Activated T-cell treated with anti-CD3 and anti-CD28 coated beads, Interleukin-2, amount 50 U/mL, for 1 hour (primary cell): ENCODE data around the gene NFX1.
"Not testable (repeated sequence)": the region's sequence is repeated elsewhere in the genome, so short reads cannot be mapped to it uniquely, and the experiment has no call there.

ENCODE experiments used
- DNase-seq: peaks from one replicate; pipeline ENCODE4 v3.0.0-alpha.2; 2020

NFX1 gene

DNA sequence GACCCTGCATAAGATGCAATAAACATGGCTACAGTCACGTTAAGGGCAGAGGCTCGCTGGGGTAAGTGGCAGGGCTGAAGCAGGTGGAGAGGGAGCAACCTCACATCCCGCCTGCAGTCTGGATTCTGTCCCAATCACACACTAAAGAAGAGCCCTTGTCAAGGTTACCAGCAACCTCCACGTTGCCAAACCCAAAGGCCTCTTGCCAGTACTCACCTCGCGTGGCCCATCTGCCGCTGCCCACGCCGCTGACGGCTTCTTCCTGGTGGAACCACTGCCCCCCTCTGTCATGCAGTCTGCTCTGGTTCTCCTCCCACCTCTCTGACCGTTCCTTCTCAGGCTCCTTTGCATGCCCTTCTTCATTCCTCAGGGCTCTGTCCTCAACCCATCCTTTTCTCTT lies 103.3 kb downstream of the NFX1 start:
- DNase-seq, result no peak

GRCh38 chr9:33393986-33394385 lies 103.7 kb downstream of the NFX1 start:
- DNase-seq, result not testable (repeated sequence)

- not testable (repeated sequence) for DNase-seq
Observed at GRCh38 chr9:33395159-33395879, 105.0 kb downstream of the NFX1 start.

DNA sequence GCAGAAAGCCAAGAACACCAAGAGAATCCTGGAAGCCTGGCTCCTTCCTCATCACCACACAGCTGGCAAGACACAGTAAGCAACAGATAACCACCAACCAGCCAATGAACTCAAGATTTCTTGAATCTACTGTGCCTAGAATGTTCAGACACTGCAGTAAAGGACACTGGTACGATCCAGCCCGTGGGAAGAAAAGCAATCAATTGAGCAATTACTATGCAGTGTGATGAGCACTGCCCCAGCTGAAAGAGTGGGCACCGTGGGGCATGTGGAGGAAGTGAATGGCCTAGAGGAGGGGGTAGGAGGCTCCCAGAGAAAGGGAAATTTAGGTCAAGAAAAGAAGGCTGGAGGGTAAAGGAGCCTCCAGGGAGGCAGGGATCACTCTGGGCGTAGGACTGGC lies 107.5 kb downstream of the NFX1 start:
- DNase-seq, result not testable (repeated sequence)

- not testable (repeated sequence) for DNase-seq
Observed at GRCh38 chr9:33399047-33399446, 108.7 kb downstream of the NFX1 start.

DNA sequence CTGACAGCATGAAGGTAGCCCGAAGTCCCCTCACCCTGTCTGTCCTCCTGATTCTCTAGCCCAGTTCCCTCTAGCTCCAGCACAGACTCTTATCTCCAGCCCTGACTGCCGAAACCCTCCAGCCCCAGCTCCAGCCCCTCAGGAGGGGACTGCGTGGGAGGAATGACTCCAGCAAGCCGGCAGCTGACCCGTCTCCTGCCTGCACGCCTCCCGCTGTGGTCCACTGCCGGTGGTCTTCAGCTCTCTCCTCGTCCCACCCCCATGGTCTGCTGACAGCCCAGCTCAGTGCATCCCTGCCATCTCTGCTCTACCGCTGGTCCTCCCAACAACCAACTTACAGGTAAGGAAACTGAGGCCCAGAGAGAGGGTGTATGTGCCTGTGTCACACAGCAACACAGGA lies 111.5 kb downstream of the NFX1 start:
- DNase-seq, result not testable (repeated sequence)

- DNase-seq, result not testable (repeated sequence)
Observed at GRCh38 chr9:33402371-33402770, 112.1 kb downstream of the NFX1 start, which contains the start of gene AQP7. Gene AQP7, minus strand, starts transcription at chr9:33402568. Its CDS starts 1,306 bp downstream, at chr9:33401262.

- no peak for DNase-seq
Observed at GRCh38 chr9:33403941-33404787, 113.8 kb downstream of the NFX1 start.

- DNase-seq, result no peak
Observed at GRCh38 chr9:33404788-33405362, 114.6 kb downstream of the NFX1 start.

DNA sequence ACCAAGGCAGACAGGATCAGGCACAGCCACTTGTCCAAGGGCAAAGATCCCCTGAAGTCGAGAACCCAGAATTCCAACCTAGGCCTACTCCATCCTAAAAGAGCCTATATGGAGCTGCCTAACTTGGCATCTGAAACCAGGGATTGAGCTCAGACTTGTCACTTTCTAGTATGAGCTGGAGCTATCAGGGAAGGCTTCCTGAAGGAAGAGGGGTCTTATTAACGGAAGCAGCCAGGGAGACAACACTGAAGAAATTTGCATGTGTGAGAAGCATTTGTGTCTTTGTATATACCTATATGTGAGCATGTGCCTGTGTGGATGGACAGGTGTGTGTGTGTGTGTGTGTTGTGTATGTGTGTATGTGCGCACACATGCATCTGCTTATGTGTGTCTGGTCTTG lies 116.7 kb downstream of the NFX1 start:
- DNase-seq, result no peak

GRCh38 chr9:33408087-33408486 lies 117.8 kb downstream of the NFX1 start:
- no peak for DNase-seq

DNA sequence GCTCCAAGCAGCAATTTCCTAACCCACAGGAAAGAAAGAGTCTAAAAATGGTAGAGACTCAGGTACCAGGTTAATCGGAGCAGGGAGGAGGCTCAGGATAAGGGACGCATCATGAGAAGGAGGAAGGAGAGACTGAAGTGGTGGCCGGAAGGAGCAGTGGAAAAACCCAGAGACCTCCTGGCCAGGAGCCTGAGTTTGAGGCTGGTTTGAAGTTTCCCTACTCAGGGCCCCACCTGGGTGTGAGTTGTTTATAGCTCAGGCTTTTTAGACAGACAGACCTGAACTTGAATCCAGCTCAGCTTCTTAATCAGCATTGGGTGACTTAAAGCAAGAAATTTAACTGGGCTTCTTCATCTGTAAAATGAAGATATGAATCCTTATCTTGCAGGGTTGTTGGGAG lies 124.0 kb downstream of the NFX1 start:
- DNase-seq, result no peak

DNA sequence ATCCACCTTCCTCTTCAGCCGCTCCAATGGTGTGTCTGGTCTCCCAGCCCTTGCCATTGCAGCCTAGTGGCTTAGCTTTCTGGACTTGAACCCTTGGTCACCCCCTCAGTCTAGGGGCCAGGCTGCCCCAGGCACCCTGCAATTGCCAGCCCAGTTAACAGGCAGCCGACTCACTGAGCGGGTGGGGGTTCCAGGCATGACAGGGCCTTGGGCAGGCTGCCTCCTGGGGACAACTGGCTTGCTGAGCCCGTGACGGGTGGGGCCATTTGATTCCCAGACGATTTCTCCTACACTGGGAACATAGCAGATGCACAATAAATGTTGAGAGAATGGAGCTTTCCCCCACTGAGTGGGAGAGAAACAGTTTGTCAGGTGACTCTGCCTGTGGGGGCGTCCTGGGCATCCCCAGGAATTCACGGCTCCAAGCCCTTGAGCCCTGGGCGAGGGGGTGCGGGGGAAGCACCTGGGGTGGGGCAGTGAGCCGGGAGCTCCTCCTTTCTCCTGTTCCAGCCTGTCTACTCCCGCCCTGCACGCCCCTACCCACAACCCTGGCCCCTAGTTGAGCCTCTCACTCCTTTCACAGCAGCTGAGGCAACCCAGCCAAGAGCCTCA lies 124.7 kb downstream of the NFX1 start:
- no peak for DNase-seq

GRCh38 chr9:33415501-33416038 lies 125.3 kb downstream of the NFX1 start:
- peak; percentile 95 for DNase-seq

DNA sequence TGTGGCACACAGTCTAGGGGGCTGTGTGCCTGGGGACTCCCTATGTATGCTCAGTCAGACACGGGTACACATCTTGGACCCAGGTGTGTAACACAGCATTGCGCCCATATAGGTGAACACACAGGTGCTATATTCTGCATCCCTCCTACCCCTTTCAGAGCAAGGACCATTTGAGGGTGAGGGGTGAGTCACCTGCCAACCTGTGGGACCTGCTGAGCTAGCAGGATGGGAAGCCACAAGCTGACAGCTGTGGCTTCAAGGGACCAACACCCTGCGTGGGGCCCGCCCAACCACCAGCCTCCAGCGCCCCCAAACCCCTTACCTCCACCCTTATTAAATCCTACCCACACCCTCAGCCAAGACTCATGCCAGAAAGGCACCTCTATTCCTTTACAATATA lies 126.7 kb downstream of the NFX1 start:
- DNase-seq, result peak; percentile 59

- no peak for DNase-seq
Observed at GRCh38 chr9:33418090-33418489, 127.8 kb downstream of the NFX1 start.

DNA sequence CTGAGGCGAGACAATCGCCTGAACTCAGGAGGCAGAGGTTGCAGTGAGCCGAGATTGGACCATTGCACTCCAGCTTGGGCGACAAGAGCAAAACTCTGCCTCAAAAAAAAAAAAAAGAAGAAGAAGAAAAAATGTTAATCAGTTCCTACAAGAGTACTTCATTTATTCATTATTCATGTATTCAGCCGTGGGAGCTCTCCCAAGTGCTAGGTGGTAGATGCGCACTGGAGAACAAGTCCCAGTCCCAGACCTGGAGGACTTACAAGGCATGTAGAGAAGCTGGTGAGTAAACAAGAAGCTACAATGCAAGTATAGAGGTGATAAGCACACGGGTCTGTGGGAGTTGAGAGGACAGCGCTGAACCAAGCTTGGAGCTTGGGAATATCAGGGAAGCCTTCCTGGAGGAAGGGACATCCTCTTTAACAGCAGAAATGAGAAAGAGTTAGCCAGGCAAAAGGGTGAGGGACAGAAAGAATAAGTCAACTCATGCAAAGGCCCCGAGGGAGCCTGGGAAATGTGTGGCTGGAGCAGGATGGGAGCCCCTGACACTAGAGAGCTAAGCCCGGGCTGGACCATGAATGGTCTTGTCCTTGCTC lies 129.5 kb downstream of the NFX1 start:
- no peak for DNase-seq
